ENCODE results near the gene PHF23.

GRCh38 chr17:7211491-7212273 lies 27.6 kb downstream of the PHF23 start:
- no peak for TF ChIP-seq CTCF (conservative IDR thresholded peaks at IDR 0.05; ENCODE audit: low read depth, low read length)
- no peak for TF ChIP-seq EZH2 (IDR thresholded peaks at IDR 0.05; ENCODE audit: borderline replicate concordance, low read depth, low read length, poor library complexity, severe bottlenecking)

Data from A673 (cell line).